HEK293T (cell line): Measurements from ENCODE around the gene CCNL2.

Source experiments
- ARNT ChIP-seq: fragments of 450-650 bp; IDR thresholded peaks from 2 replicates; pipeline ENCODE4 v1.6.1; 2017; ENCODE audit warnings: mild to moderate bottlenecking
- BHLHE40 ChIP-seq: fragments of 450-650 bp; IDR thresholded peaks from 2 replicates; pipeline ENCODE4 v1.6.1; 2016; ENCODE audit warnings: mild to moderate bottlenecking, moderate library complexity, borderline replicate concordance
- CTBP1 ChIP-seq: fragments of 450-650 bp; IDR thresholded peaks from 2 replicates; pipeline ENCODE4 v1.6.1; 2016; ENCODE audit warnings: borderline replicate concordance
- FOXA1 ChIP-seq: fragments of 450-650 bp; IDR thresholded peaks from 2 replicates; pipeline ENCODE4 v1.6.1; 2016; ENCODE audit warnings: mild to moderate bottlenecking
- FOXK2 ChIP-seq: fragments of 450-650 bp; IDR thresholded peaks from 2 replicates; pipeline ENCODE4 v1.6.1; 2016; ENCODE audit warnings: mild to moderate bottlenecking
- FOXM1 ChIP-seq: fragments of 450-650 bp; IDR thresholded peaks from 2 replicates; pipeline ENCODE4 v1.6.1; 2017; ENCODE audit warnings: mild to moderate bottlenecking, borderline replicate concordance
- HDGF ChIP-seq: fragments of 450-650 bp; IDR thresholded peaks from 2 replicates; pipeline ENCODE4 v1.6.1; 2017; ENCODE audit warnings: antibody characterized with exemption, borderline replicate concordance
- L3MBTL2 ChIP-seq: fragments of 450-650 bp; conservative IDR thresholded peaks from 2 replicates; pipeline ENCODE4 v1.6.1; 2016; ENCODE audit warnings: mild to moderate bottlenecking
- LEF1 ChIP-seq: fragments of 450-650 bp; IDR thresholded peaks from 2 replicates; pipeline ENCODE4 v1.6.1; 2017; ENCODE audit warnings: mild to moderate bottlenecking, borderline replicate concordance
- NFRKB ChIP-seq: fragments of 450-650 bp; IDR thresholded peaks from 2 replicates; pipeline ENCODE4 v1.6.1; 2016; ENCODE audit warnings: mild to moderate bottlenecking, moderate library complexity
- SP1 ChIP-seq: fragments of 450-650 bp; IDR thresholded peaks from 2 replicates; pipeline ENCODE4 v1.6.1; 2017
- SUZ12 ChIP-seq: fragments of 450-650 bp; IDR thresholded peaks from 2 replicates; pipeline ENCODE4 v1.6.1; 2016; ENCODE audit warnings: mild to moderate bottlenecking
- TARDBP ChIP-seq: fragments of 450-650 bp; IDR thresholded peaks from 2 replicates; pipeline ENCODE4 v1.6.1; 2016

- TF ChIP-seq BHLHE40 (no peak), SUZ12 (no peak), NFRKB (no peak), TARDBP (no peak), CTBP1 (no peak), HDGF (no peak), SP1 (no peak), FOXK2 (no peak), ARNT (no peak), LEF1 (no peak), FOXM1 (no peak), FOXA1 (no peak), L3MBTL2 (no peak)
These were observed 62.0 kb downstream of the CCNL2 start for GRCh38 chr1:1336931-1337792.
